Stimulated activated CD8-positive, alpha-beta memory T cell treated with anti-CD3 and anti-CD28 coated beads, Interleukin-12 subunit alpha, Interleukin-12 subunit beta, amount 100 ng/mL, for 24 hours (primary cell): ENCODE results near the gene RUNX1.

Experiments
- DNase-seq: peaks from one replicate; pipeline ENCODE4 v3.0.0-alpha.2; 2020; ENCODE audit errors: extremely low read depth

The RUNX1 gene

DNA sequence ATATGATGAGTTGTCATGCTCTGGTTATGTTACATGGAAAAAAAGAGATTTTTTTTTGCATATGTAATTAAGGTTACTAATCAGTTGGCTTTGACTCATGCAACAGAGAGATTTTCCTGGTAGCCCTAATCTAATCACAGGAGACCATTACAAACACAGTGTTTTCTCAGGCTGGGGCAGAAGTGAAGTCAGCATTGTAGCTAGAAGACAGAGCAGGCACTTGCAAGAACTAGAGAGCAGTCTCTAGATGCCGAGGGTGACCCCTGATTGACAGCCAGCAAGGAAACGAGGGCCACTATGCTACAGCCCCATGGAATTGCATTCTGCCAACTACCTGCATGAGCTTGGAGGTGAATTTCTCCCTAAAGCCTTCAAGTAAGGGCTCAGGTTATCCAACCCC lies 151.3 kb downstream of the RUNX1 start:
- no peak for DNase-seq

DNA sequence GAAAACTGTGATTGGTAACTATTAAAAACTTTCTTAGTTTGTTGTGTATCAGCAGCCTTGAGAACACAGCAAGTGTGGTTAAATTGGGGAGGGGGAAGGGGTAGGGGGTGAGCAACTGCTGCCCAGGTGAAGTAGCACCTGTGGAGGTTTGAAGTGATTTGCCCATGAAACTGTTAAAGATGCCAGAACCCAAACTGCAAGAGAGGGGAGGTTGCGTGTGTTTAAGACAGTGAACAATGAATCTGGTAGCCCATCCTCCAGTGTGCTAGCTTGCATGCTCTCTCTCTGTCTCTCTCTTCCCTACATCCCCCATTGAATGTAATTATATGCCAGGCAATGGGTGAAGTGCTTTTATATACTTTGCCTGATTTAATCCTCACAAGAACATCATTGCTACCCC lies 154.7 kb downstream of the RUNX1 start:
- no peak for DNase-seq

DNA sequence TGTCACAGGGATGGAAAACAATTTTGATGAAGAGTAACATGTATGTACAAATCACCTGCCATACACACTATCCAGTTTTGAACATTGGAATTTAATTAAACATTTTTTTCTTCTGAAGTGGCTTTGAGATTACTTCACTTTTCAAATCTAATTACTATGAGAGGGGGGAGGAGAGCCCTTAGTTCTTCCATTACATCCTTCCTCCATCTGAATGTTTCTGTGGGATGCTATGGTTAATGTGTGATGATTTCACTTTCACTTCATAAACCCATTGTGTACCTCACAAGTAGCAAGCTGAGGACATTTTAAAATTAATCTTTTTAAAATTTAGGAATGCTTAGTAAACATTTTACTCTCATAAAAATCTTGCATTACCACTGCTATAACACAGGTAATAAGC lies 156.9 kb downstream of the RUNX1 start:
- DNase-seq = no peak

DNA sequence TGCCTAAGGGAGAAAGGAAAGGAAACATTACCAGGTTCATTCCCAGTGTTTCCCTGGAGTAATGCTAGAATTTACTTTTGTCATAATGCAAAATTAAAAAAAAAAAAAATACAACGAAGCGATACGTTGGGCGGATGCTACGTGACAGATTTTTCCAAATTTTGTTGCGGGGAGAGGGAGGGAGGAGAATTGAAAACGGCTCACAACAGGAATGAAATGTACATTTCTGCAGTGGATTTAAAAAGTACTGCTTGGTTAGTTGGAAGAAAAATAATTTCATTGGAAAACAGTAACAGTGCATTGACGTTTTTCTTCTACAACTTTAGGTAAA lies 157.5 kb downstream of the RUNX1 start:
- DNase-seq = no peak

- no peak for DNase-seq
These were observed 158.1 kb downstream of the RUNX1 start for GRCh38 chr21:34890724-34891612.

DNA sequence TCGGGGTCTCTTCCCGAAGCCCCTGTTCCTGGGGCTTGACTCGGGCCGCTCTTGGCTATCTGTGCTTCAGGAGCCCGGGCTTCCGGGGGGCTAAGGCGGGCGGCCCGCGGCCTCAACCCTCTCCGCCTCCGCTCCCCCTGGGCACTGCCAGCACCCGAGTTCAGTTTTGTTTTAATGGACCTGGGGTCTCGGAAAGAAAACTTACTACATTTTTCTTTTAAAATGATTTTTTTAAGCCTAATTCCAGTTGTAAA lies 158.7 kb downstream of the RUNX1 start:
- no peak for DNase-seq

DNA sequence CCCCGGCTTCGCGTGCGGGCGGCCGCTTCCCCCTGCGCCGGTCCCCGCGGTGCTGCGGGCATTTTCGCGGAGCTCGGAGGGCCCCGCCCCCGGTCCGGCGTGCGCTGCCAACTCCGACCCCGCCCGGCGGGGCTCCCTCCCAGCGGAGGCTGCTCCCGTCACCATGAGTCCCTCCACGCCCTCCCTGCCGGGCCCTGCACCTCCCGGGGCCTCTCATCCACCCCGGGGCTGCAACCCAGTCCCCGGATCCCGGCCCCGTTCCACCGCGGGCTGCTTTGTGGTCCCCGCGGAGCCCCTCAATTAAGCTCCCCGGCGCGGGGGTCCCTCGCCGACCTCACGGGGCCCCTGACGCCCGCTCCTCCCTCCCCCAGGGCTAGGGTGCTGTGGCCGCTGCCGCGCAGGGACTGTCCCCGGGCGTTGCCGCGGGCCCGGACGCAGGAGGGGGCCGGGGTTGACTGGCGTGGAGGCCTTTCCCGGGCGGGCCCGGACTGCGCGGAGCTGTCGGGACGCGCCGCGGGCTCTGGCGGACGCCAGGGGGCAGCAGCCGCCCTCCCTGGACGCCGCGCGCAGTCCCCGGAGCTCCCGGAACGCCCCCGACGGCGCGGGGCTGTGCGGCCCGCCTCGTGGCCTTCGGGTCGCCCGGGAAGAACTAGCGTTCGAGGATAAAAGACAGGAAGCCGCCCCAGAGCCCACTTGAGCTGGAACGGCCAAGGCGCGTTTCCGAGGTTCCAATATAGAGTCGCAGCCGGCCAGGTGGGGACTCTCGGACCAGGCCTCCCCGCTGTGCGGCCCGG lies 159.2 kb downstream of the RUNX1 start:
- DNase-seq = peak; percentile 49

GRCh38 chr21:34889320-34889675 lies 159.8 kb downstream of the RUNX1 start:
- no peak for DNase-seq

- DNase-seq = peak; percentile 64
These were observed 160.4 kb downstream of the RUNX1 start for GRCh38 chr21:34888569-34889319.

- DNase-seq = peak; percentile 67
These were observed 161.2 kb downstream of the RUNX1 start for GRCh38 chr21:34887725-34888568.

GRCh38 chr21:34887105-34887442 lies 162.0 kb downstream of the RUNX1 start:
- DNase-seq = no peak

DNA sequence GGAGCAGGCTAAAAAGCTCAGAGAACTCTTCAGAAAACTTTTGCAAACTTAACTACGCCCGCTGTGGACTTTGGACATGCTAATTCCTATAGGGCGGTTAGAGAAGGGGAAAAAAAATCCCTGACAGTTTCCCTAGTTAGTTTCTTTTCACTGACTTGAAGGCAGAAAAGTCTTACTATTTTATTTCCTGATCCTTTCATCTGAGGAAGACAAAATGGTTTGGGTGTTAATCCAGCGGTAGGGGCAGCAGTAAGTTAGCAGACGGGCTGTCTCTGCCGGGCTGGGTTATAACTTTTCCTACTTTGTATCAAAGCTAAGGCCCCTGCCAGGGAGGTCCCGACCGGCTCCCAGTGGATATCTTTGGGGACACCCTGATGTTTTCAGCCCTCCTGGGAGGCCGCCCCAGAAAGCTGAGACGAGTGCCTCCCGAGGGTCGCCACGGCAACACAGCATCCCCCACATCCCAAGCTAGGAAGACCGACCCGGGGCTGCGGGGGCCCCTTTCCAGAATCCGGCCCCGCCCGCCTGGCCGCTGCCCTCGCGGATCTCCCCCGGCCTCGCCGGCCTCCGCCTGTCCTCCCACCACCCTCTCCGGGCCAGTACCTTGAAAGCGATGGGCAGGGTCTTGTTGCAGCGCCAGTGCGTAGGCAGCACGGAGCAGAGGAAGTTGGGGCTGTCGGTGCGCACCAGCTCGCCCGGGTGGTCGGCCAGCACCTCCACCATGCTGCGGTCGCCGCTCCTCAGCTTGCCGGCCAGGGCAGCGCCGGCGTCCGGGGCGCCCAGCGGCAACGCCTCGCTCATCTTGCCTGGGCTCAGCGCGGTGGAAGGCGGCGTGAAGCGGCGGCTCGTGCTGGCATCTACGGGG lies 162.6 kb downstream of the RUNX1 start:
- no peak for DNase-seq

DNA sequence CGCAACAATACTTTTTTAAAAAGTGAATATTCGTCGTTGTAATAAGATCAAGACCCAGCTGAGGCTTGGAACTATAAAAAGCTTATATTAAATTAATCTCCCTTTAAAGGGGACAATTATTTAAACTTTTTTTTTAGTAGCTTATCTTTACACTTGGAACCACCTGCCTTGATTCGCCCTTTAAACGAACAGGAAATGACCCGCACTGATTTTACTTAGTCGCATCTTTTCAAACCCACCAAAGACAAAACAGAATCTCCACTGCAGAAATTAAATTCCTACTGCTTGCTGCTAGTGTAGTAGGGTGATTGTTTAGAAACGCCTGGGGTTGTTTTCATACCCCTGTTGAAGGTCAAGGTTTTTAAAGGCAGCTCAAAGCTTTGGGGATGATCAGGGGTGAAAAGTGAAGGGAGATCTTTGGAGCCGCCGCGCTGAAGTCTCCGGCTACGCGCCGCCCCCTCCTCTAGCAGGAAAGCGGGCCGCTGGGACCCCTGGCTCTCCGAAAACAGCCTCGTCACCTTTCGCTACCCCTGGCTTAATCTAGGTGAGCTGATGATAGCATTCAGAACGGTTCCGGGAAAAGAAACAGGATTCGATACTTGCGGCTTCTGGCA lies 163.4 kb downstream of the RUNX1 start:
- DNase-seq = no peak

DNA sequence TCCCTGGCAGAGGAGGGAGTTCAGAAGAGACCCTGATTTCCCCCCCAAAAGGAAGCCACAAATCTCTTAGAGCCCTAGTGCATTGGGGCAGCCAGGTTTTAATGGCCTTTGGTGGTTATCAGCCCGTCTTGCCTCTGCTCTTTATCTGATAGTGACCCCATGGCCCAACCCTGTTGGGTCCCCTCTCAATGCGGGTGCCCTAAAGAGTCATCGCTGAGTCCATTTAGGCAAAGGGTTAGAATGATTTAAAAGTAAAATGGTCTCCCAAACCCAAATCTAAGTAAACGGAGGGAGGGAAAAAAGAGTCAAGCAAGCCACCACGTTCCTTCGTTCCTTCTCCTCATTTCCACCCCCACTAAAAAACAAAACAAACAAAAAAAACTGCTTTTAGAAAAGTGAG lies 164.0 kb downstream of the RUNX1 start:
- DNase-seq = no peak

DNA sequence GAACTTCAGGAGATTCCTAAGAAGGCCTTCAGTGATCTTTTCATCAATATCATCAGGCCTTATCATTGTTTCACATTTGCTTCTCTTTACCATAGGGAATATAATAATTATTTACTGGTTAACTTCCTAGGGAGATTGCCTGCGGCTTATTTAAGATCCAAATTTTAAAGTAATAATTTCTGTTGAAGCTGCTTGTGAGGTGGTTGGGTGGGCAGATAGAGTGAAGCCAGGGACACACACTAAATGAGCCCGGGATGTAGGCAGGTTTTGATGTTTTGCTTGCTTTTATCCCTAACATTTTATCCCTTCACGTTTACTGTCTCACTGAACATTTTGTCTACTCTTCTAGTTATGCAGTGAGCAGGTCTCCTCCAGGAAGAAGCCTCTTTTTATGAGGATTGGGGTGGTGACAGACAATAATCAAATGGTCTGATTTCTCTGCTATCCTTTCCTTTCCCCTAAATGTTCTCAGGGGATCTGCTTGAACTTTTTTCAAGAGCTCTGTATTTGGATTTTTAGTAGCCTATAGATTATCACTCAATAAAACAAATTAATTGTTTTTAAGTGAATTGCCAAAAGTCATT lies 164.7 kb downstream of the RUNX1 start:
- no peak for DNase-seq

- DNase-seq = no peak
These were observed 165.4 kb downstream of the RUNX1 start for GRCh38 chr21:34883491-34884271.

DNA sequence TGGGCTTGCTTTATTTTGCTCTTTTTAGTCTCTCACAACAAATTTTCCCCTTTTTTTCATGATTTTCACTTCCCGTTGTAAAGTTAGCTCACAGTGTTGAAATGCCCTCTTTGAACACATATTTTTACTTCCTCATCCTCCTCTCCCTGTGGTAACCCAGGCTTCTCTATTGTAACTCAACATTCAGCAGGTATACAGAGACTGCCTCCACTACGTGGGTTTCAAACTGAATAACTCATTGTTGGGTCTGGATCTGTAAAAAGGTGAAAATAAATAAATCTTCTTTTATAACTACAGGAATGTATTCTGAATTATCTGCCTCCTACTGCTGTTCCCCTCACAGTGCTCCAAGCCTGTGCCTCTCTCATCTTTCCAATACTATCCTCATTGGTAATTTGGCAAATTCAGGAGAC lies 166.4 kb downstream of the RUNX1 start:
- DNase-seq = no peak

DNA sequence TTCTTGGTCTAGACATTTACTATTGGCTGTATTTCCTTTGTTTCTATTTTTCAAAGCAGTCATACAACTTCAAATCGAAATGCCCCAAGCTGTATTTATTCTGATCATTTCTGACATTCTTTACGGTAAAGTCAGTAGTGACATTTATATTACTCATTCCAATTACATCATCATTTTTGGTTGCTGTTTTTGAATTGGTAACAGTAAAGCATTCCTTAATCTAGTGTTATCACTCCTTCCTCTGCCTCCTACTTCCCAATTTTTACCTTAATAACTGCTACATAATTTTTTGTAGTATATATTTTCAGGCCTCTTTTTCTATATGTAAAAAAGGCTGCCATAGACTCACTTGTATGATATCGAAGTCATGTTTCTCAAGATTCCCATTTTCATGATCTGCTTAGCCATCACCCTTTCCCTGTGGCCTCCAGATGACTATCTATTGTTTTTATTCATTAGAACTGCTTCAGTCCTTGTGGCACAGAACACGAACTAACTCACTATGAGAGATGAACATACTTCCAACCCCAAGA lies 167.2 kb downstream of the RUNX1 start:
- no peak for DNase-seq

- no peak for DNase-seq
These were observed 167.7 kb downstream of the RUNX1 start for GRCh38 chr21:34881421-34881820.
